ENCODE measurements around the gene INPP5D.
"Not testable (repeated sequence)": the region's sequence is repeated elsewhere in the genome, so short reads cannot be mapped to it uniquely, and the experiment has no call there.

INPP5D gene

DNA sequence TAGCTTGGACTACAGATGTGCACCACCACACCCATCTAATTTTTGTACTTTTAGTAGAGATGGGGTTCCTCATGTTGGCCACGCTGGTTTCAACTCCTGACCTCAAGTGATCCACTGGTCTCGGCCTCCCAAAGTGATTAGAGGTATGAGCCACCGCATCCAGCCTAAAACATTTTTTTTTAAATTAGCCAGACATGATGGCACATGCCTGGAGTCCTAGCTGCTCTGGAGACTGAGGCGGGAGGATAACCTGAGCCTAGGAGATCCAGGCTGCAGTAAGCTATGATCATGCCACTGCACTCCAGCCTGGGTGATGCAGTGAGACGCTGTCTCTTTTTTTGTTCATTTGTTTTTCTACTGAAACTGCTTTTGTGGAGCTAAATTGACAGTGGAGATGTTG lies 126.7 kb downstream of the INPP5D start:
- Histone ChIP-seq H3K4me1 (ENCODE audit: control insufficient read depth in 1 of 2, insufficient read depth in 1 of 2, low read depth in 1 of 2, low read length in 1 of 2) (peaks cover 18 to 27% of the 10 kb centered on the region in 2 experiments), H3K36me3 (peaks cover 97% of the 10 kb centered on the region), H3K27ac (no peak overlapping the region), H3K9me3 (no peaks in the 10 kb centered on the region), H3K4me3 (ENCODE audit: low read depth in 1 of 2, low read length in 1 of 2) (no peak overlapping the region), H3K27me3 (no peaks in the 10 kb centered on the region)
- TF ChIP-seq, protein P1, sequence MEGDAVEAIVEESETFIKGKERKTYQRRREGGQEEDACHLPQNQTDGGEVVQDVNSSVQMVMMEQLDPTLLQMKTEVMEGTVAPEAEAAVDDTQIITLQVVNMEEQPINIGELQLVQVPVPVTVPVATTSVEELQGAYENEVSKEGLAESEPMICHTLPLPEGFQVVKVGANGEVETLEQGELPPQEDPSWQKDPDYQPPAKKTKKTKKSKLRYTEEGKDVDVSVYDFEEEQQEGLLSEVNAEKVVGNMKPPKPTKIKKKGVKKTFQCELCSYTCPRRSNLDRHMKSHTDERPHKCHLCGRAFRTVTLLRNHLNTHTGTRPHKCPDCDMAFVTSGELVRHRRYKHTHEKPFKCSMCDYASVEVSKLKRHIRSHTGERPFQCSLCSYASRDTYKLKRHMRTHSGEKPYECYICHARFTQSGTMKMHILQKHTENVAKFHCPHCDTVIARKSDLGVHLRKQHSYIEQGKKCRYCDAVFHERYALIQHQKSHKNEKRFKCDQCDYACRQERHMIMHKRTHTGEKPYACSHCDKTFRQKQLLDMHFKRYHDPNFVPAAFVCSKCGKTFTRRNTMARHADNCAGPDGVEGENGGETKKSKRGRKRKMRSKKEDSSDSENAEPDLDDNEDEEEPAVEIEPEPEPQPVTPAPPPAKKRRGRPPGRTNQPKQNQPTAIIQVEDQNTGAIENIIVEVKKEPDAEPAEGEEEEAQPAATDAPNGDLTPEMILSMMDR (IDR thresholded peaks at IDR 0.05): no peak

DNA sequence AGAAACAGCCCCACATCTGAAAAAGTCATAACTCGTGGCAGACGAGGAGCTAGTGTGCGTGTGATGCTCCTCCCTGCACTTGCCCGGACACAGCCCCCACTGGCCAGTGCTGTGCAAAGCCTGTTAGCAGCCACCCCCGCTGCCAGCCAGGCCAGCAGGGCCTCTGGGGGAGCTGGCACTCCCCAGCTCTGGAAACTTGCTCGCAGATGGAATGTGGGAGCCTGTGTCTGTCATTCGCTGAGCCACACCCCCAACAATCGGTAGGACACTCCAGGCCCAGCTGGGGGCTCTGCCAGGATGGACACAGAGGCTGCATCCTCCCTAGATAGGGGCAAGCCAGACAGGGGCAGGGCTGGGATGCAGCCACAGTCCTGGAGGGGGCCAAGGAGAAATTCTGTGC lies 128.9 kb downstream of the INPP5D start:
- Histone ChIP-seq H3K4me3 (ENCODE audit: low read depth in 1 of 2, low read length in 1 of 2) (no peak overlapping the region), H3K9me3 (no peaks in the 10 kb centered on the region), H3K4me1 (ENCODE audit: control insufficient read depth in 1 of 2, insufficient read depth in 1 of 2, low read depth in 1 of 2, low read length in 1 of 2) (peaks cover 18 to 27% of the 10 kb centered on the region in 2 experiments), H3K36me3 (peaks cover 94% of the 10 kb centered on the region), H3K27me3 (no peaks in the 10 kb centered on the region), H3K27ac (peak overlapping the region; percentile 91)
- TF ChIP-seq, protein P1 (IDR thresholded peaks at IDR 0.05): no peak

DNA sequence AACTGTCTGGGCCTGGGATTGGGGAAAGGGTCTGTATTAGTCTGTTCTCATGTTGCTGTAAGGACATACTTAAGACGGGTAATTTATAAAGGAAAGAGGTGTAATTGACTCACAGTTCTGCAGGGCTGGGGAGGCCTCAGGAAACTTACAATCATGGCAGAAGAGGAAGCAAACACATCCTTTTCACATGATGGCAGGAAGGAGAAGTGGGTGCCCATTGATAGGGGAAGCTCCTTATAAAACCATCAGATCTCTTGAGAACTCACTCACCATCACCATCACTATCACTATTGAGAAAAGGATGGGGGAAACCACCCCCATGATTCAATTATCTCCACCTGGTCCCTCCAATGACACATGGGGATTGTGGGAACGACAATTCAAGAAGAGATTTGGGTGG lies 130.9 kb downstream of the INPP5D start:
- peak overlapping the region; percentile 91 for H3K27ac ChIP-seq
- not testable (repeated sequence) for H3K9me3 ChIP-seq; H3K27me3 ChIP-seq; H3K4me3 ChIP-seq (ENCODE audit: low read depth in 1 of 2, low read length in 1 of 2)
- H3K36me3 ChIP-seq: peaks cover 94% of the 10 kb centered on the region
- H3K4me1 ChIP-seq (ENCODE audit: control insufficient read depth in 1 of 2, insufficient read depth in 1 of 2, low read depth in 1 of 2, low read length in 1 of 2): peaks cover 15 to 24% of the 10 kb centered on the region in 2 experiments

DNA sequence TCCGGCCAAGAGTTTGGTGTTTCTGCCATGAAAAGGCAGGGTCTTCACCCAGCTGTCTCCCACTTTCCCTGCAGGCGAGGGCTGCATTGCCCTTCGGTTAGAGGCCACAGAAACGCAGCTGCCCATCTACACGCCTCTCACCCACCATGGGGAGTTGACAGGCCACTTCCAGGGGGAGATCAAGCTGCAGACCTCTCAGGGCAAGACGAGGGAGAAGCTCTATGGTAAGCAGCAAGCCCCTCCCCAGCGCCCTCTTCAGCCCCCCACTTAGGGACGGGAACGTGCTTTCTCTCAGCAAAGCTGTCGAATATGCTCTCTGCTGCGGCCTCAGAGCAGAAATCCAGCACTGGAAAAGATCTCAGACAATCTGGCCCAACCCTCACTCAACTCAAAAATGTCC lies 133.6 kb downstream of the INPP5D start:
- H3K27ac ChIP-seq: no peak overlapping the region
- no peaks in the 10 kb centered on the region for H3K9me3 ChIP-seq
- peaks cover 96% of the 10 kb centered on the region for H3K36me3 ChIP-seq
- peaks cover 14 to 21% of the 10 kb centered on the region in 2 experiments for H3K4me1 ChIP-seq (ENCODE audit: control insufficient read depth in 1 of 2, insufficient read depth in 1 of 2, low read depth in 1 of 2, low read length in 1 of 2)
- no peak overlapping the region for H3K4me3 ChIP-seq (ENCODE audit: low read depth in 1 of 2, low read length in 1 of 2)
- TF ChIP-seq, protein P1 (IDR thresholded peaks at IDR 0.05): no peak
- H3K27me3 ChIP-seq: no peaks in the 10 kb centered on the region

DNA sequence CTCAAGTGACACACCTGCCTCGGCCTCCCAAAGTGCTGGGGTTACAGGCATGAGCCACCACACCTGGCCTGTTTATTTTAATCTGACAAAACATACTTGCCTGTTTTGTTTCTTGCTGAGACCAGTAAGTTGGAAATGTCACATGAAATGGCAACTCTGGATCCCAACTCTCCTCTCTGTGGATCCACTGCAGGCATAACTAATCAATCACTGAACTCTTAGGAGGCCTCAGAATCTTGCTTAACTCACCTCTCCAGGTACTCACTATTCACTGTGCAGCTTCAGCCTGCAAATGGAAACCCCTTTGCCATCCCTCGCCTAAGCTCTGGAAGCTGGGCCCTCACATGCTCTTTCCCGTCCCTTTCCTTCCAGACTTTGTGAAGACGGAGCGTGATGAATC lies 134.9 kb downstream of the INPP5D start:
- peaks cover 96% of the 10 kb centered on the region for H3K36me3 ChIP-seq
- H3K4me1 ChIP-seq (ENCODE audit: control insufficient read depth in 1 of 2, insufficient read depth in 1 of 2, low read depth in 1 of 2, low read length in 1 of 2): peaks cover 14 to 18% of the 10 kb centered on the region in 2 experiments
- TF ChIP-seq, protein P1 (IDR thresholded peaks at IDR 0.05): no peak
- H3K27ac ChIP-seq: no peak overlapping the region
- no peaks in the 10 kb centered on the region for H3K27me3 ChIP-seq
- H3K9me3 ChIP-seq: no peaks in the 10 kb centered on the region
- no peak overlapping the region for H3K4me3 ChIP-seq (ENCODE audit: low read depth in 1 of 2, low read length in 1 of 2)

DNA sequence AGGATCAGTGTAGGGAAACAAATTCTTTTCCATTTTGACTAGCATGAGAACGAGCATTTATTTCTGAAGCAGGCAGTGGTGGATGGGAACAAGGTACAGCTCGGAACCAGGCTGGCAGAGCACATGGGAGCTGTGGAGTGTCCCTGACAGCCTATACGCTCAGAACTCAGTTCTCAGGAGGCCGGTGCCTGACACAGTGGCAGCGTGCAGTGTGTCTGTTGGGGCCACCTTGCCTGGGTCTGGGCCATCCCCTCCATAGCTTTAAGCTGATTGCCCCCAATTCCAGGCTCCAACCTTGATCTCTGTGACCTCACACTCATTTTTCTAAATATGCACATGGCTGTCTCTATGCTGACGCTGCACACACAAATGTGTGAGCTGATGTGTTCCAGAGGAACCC lies 136.9 kb downstream of the INPP5D start:
- H3K9me3 ChIP-seq: no peaks in the 10 kb centered on the region
- no peaks in the 10 kb centered on the region for H3K4me1 ChIP-seq (ENCODE audit: control insufficient read depth in 1 of 2, insufficient read depth in 1 of 2, low read depth in 1 of 2, low read length in 1 of 2)
- H3K27ac ChIP-seq: no peak overlapping the region
- H3K4me3 ChIP-seq (ENCODE audit: low read depth in 1 of 2, low read length in 1 of 2): no peak overlapping the region
- TF ChIP-seq, protein P1 (IDR thresholded peaks at IDR 0.05): no peak
- H3K36me3 ChIP-seq: peaks cover 97% of the 10 kb centered on the region
- no peaks in the 10 kb centered on the region for H3K27me3 ChIP-seq
